Measurements from ENCODE around the gene TAS2R31.

DNA sequence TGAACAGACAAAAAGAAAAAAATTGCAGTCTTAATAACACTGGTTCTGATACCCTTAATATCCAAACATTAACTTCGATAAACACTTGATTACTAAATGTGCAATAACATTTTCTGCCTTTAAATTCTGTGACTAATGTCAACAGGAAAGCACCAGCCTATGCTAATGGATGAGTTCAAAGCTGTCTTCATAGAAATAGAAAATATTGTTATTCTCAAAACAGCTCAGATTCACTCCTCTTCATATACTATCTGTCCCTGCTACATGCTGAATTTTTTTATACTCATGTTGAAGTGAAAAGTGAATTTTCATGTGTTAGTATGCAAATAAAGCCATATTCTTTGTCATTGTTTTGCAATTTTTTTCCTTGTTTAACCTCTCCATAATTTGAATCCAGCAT, 47.0 kb upstream of the TAS2R31 start:
- TF ChIP-seq CTCF (IDR thresholded peaks at IDR 0.05; ENCODE audit: low read depth, low read length, poor library complexity, severe bottlenecking) (no peak), EZH2phosphoT487 (IDR thresholded peaks at IDR 0.05; ENCODE audit: borderline replicate concordance, low read length) (no peak)
